GM20000 (cell line): Measurements from ENCODE around the gene REXO1.

Source experiments
- DNase-seq: peaks from one replicate; pipeline ENCODE4 v3.0.0; 2012; ENCODE audit warnings: low spot score
- CTCF ChIP-seq: IDR thresholded peaks from 2 replicates; pipeline ENCODE4 v1.5.1; 2012; ENCODE audit warnings: mild to moderate bottlenecking, control low read depth; ENCODE audit errors: extremely low read depth, missing control alignments

Gene REXO1

GRCh38 chr19:1774989-1775772, 73.1 kb downstream of the REXO1 start:
- DNase-seq: peak; percentile 57

GRCh38 chr19:1773184-1773583, 75.1 kb downstream of the REXO1 start:
- DNase-seq: no peak
- TF ChIP-seq CTCF: no peak

More at GRCh38 chr19:1774989-1775772, 73.1 kb downstream of the REXO1 start:
- peak; percentile 37 for TF ChIP-seq CTCF

GRCh38 chr19:1770866-1771576, 77.3 kb downstream of the REXO1 start:
- TF ChIP-seq CTCF: no peak
- no peak for DNase-seq

GRCh38 chr19:1769645-1769985, 78.7 kb downstream of the REXO1 start:
- no peak for DNase-seq
- no peak for TF ChIP-seq CTCF

GRCh38 chr19:1768918-1769644, 79.2 kb downstream of the REXO1 start:
- DNase-seq: no peak
- TF ChIP-seq CTCF: no peak

- TF ChIP-seq CTCF: no peak
- DNase-seq: no peak
Observed at GRCh38 chr19:1768248-1768647, 80.0 kb downstream of the REXO1 start.

- DNase-seq: peak; percentile 93
- peak; percentile 95 for TF ChIP-seq CTCF
Observed at GRCh38 chr19:1767464-1767933, 80.8 kb downstream of the REXO1 start.
